NCI-H748 (cell line): Measurements from ENCODE around the gene PCDH8.

Experiments used
- DNase-seq: peaks from one replicate; lab custom pipeline; 2025; ENCODE audit not compliant: unreplicated experiment; lab: John Stamatoyannopoulos, UW

The PCDH8 gene

DNA sequence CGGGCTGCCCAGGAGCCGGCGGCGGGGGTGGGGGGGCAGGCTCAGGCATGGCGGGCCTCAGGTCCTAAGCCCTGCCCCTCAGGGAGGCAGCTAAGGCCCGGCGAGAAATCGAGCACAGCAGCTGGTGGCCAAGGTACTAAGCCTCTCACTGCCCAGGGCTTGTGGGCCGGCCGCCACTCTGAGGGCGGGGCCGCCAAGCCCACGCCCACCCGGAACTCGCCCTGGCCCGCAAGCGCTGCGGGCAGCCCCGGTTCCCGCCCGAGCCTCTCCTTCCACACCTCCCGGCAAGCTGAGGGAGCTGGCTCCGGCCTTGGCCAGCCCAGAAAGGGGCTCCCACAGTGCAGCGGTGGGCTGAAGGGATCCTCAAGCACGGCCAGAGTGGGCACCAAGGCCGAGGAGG lies 33.1 kb downstream of the PCDH8 start:
- DNase-seq: no peak

DNA sequence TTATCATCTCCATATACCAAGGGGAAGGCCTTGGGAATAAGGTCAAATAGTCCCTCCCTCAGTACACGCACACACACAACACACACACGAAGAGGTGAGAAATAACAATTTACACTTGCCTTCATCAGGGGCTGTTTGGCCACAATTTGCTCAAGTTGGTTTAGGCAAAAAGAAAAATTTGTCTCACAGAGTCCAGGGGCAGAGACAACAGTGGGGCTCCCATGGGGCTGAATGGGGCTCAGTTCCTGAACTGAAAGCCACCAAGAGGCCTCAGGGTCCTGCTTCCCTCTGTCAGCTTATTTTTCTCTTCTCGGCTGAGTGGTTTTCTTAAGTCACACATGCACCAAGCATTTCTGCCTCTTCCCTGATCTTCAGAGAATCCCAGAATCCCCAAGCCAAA lies 35.5 kb downstream of the PCDH8 start:
- DNase-seq: no peak

- no peak for DNase-seq
Observed at GRCh38 chr13:52811841-52812240, 36.6 kb downstream of the PCDH8 start.

DNA sequence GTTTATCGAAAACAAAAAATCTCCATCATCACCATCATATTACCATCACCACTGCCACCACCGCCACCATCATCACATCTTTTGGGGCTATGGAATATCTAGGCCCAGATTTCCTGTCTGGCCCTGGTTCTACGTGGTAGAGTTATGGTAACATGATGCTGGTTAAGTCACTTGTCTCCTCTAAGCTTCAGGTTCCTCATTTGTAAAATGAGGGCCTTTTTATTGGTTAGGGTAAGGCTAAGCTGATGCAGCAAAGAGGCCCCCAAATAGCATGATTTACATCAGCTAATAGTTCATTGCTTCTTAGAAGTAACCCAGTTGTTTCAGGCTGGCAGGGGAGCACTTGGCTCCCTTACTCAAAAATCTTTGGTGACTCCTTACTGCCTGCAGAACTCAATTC lies 37.9 kb downstream of the PCDH8 start:
- no peak for DNase-seq

- peak; percentile 23 for DNase-seq
Observed at GRCh38 chr13:52810011-52810410, 38.4 kb downstream of the PCDH8 start.

- peak; percentile 82 for DNase-seq
Observed at GRCh38 chr13:52809310-52809769, 39.1 kb downstream of the PCDH8 start.

GRCh38 chr13:52808842-52809219 lies 39.6 kb downstream of the PCDH8 start:
- peak; percentile 54 for DNase-seq

DNA sequence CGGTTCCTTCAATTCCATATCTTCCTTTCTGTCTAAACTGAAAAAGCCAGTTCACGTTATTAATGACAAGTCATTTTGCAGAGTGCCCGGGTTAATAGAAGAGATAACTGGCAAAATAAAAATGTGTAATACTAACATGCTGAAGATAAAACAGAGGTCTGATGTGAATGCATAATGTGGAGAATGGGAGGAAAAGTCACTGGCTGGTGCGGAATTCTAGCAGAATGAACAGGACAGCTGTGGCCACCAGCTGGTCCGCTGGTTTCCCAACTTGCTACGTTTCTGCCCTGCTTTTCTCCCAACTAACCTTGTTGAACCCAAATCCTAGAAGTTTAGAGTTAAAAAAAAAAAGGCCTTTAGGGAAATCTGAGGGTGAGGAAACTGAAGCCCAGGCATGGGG lies 42.4 kb downstream of the PCDH8 start:
- DNase-seq: no peak

- no peak for DNase-seq
Observed at GRCh38 chr13:52804202-52804641, 44.2 kb downstream of the PCDH8 start.

DNA sequence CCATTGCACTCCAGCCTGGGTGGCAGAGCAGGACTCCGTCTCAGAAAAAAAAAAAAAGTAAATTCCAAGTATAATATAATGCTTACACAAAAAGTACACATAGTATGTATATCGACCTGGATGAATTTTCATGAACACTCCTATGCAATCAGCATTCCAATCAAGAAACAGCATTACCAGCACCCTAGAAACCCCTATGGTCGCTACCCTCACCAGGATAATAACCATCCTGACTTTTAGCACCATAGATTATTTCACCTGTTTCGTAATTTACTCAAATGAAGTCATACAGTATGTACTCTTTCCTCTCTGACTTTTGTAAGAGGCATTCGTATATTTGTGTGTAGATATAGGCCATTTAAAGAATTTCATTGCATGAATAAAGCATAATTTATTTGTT lies 47.6 kb downstream of the PCDH8 start:
- DNase-seq: no peak

GRCh38 chr13:52798770-52799430 lies 49.5 kb downstream of the PCDH8 start:
- DNase-seq: no peak

DNA sequence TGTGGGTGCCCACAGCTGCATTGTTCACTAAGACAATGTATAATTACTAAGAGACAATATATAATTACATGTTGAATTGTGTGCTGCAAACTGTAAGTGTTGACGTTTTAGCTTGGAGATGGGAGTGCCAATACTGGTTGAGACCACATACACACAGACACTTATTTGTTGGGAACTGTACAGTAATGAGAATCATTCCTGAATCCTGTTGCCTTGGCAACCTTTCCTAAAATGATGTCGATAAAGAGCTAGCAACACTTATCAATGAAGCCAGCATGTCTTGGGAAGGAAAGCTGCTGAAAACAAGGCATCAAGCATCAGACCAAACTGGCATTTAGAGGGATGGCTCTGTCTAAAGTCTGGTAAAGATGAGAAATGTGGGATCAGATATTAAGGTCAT lies 51.3 kb downstream of the PCDH8 start:
- DNase-seq: peak; percentile 65

GRCh38 chr13:52794589-52794988 lies 53.9 kb downstream of the PCDH8 start:
- DNase-seq: no peak

DNA sequence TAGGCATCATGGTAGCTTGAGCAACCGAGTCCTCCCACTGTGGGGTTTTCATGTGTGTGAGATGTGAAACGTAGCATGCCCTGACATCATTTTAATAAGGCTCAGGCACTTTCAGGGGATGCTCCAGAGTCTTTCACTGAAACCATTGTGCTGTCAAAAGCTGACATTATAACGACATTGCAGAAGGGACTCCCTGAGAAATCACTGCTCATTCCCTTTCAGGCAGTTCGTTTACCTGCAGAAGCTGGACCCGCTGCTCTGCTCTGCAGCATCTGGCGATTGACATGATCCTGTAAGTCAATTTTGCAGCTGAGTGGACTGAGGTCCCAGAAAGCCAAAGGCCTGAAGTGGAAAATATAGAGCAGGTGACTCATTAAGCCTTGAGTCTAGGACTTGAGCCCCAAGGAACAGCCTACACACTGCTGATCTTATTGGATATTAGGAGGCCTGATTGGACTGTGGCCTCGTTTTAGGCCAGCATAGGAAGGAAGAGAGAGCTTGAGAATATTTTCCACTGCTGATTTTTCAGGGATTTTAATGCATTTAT lies 54.9 kb downstream of the PCDH8 start:
- no peak for DNase-seq
